ENCODE results near the gene CDYL2. TPM values are rescaled to one million over a fixed set of nuclear protein-coding genes. Genes with fewer than 3 reads are reported as not detected.

The CDYL2 gene
- total and polyA plus RNA-seq, 11 donors: 0.80 to 8.6 (median 3.5) TPM

DNA sequence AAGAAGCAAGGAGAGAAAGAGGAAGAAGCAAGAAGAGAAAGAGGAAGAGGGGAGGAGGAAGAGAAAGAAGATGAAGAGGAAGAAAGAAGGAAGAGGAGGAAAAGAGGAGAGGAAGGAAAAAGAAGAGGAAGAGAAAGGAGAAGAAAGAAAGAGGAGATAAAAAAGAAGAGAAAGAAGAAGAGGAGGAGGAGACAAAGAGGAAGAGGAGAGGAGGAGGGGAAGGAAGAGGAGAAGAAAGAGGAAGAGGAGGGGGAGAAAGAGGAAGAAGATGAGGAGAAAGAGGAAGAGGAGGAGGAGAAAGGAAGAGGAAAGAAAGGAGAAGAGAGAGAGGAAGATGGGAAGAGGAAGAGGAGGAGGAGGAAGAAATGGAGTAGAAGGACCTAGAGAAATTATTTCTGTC, 80.4 kb downstream of the CDYL2 start:
- peaks cover 0 to 27% (median 6%) of the 10 kb centered on the region in 12 donors for H3K9me3 ChIP-seq
- DNase-seq (no peak), ATAC-seq (no peak)
- H3K27me3 ChIP-seq: no peaks in the 10 kb centered on the region
- intact Hi-C loops (cut with DNase I): no loop called here
- TF ChIP-seq POLR2A (IDR thresholded peaks at IDR 0.05) (no peak), CTCF (IDR thresholded peaks at IDR 0.05) (no peak)
- peaks cover 0 to 8% (median 0%) of the 10 kb centered on the region in 12 donors for H3K4me1 ChIP-seq
- H3K27ac ChIP-seq: no peak overlapping the region
- H3K4me3 ChIP-seq: no peak overlapping the region
- no peaks in the 10 kb centered on the region for H3K36me3 ChIP-seq

GRCh38 chr16:80723091-80723490, 81.3 kb downstream of the CDYL2 start:
- ATAC-seq (no peak), DNase-seq (no peak)
- intact Hi-C loops (cut with DNase I): no loop called here
- TF ChIP-seq POLR2A (IDR thresholded peaks at IDR 0.05) (no peak), CTCF (IDR thresholded peaks at IDR 0.05) (no peak)
- peaks cover 0 to 9% (median 0%) of the 10 kb centered on the region in 12 donors for H3K4me1 ChIP-seq
- no peak overlapping the region for H3K27ac ChIP-seq
- 83 to 86% (median 85%) methylated on average over 4 of the region's 4 CpGs for WGBS, 4 donors
- peaks cover 0 to 27% (median 6%) of the 10 kb centered on the region in 12 donors for H3K9me3 ChIP-seq
- no peaks in the 10 kb centered on the region for H3K36me3 ChIP-seq
- H3K27me3 ChIP-seq: no peaks in the 10 kb centered on the region
- H3K4me3 ChIP-seq: no peak overlapping the region

- ATAC-seq (no peak), DNase-seq (no peak)
- H3K4me3 ChIP-seq: no peak overlapping the region
- peaks cover 0 to 19% (median 6%) of the 10 kb centered on the region in 12 donors for H3K9me3 ChIP-seq
- H3K27ac ChIP-seq: no peak overlapping the region
- no peaks in the 10 kb centered on the region for H3K36me3 ChIP-seq
- intact Hi-C loops (cut with DNase I): no loop called here
- 65 to 76% (median 74%) methylated on average over 5 of the region's 5 CpGs for WGBS, 4 donors
- H3K27me3 ChIP-seq: no peaks in the 10 kb centered on the region
- H3K4me1 ChIP-seq: peaks cover 0 to 9% (median 0%) of the 10 kb centered on the region in 12 donors
- TF ChIP-seq CTCF (IDR thresholded peaks at IDR 0.05): no peak
- no peak for TF ChIP-seq POLR2A (IDR thresholded peaks at IDR 0.05)
Observed at GRCh38 chr16:80720804-80721371, 83.5 kb downstream of the CDYL2 start.

DNA sequence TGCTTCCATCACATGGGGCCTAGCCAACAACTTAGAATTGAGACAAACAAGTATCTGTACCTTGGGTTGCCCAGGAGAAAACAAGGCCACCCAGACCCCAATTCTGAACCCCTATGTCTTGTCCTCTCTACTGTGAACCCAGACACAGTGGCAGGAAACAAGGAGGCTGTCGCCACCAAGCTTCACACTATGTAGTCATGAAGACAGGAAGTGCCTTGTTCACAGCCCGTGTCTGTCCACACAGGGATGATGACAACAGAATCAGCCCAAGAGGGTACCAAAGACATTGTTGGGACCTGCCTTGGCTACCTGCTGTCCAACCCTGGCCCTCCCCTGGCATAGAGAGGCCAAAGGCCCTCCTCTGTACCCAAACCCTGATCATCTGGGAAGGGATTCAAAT, 84.8 kb downstream of the CDYL2 start:
- Histone ChIP-seq H3K4me1 (peaks cover 0 to 9% (median 0%) of the 10 kb centered on the region in 12 donors), H3K36me3 (no peaks in the 10 kb centered on the region), H3K27me3 (no peaks in the 10 kb centered on the region), H3K4me3 (no peak overlapping the region), H3K27ac (no peak overlapping the region), H3K9me3 (peaks cover 0 to 19% (median 6%) of the 10 kb centered on the region in 12 donors)
- intact Hi-C loops (cut with DNase I): no loop called here
- ATAC-seq (no peak), DNase-seq (no peak)
- TF ChIP-seq CTCF (IDR thresholded peaks at IDR 0.05) (no peak), POLR2A (IDR thresholded peaks at IDR 0.05) (no peak)
- 58 to 80% (median 59%) methylated on average over 2 of the region's 2 CpGs for WGBS, 4 donors
